ENCODE results near the gene MAGI1. TPM values are rescaled to one million over a fixed set of nuclear protein-coding genes. Genes with fewer than 3 reads are reported as not detected.

The MAGI1 gene
- total RNA-seq, 1 experiment from 2014 or later = 38.6 TPM

DNA sequence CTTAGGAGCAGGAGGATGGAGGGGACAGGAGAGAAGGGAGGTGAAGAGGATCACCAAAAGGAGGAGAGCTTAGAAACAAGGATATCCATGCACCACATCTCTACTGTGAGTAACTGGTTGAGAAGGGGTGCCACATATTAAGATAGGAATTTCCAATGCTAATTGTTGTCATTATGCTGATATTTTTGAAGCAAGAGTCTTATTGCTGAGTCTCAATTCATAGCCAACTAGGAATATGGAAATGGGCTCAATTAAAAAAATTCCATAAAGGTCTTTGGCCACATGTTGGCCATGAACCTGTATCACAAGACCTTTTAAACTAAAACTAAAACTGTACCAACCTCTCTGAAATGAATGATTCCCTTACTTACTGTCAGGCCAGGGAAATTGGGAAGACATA lies 642.6 kb downstream of the MAGI1 start:
- TF ChIP-seq EGR1 (IDR thresholded peaks at IDR 0.05; ENCODE audit: low read depth) = no peak
- TF ChIP-seq FOSL1 (IDR thresholded peaks at IDR 0.05; ENCODE audit: low read depth) = no peak
- TF ChIP-seq RAD21 (IDR thresholded peaks at IDR 0.05; ENCODE audit: low read depth) = no peak
- Histone ChIP-seq H4K20me1 (ENCODE audit: insufficient read depth) (no peaks in the 10 kb centered on the region), H3K79me2 (ENCODE audit: insufficient read depth, low read length) (no peaks in the 10 kb centered on the region), H3K27ac (ENCODE audit: low read depth, low read length) (no peak overlapping the region), H3K36me3 (ENCODE audit: control insufficient read depth in 1 of 2, insufficient read depth in 2 of 2, low read length in 2 of 2) (no peaks in the 10 kb centered on the region), H3K27me3 (ENCODE audit: insufficient read depth, low read length) (no peaks in the 10 kb centered on the region), H3K4me3 (replicated peaks in 1 of 2; ENCODE audit: low read depth in 1 of 2, low read length in 2 of 2) (no peak overlapping the region), H3K4me1 (ENCODE audit: control insufficient read depth in 1 of 2, insufficient read depth in 2 of 2, low read length in 2 of 2) (no peaks in the 10 kb centered on the region), H3K9ac (ENCODE audit: low read length) (no peak overlapping the region), H3K9me2 (ENCODE audit: insufficient read depth) (no peaks in the 10 kb centered on the region), H2AFZ (ENCODE audit: low read depth, low read length, poor library complexity, severe bottlenecking) (no peak overlapping the region), H3K4me2 (ENCODE audit: low read length) (no peak overlapping the region), H3K9me3 (ENCODE audit: control insufficient read depth in 1 of 2, insufficient read depth in 1 of 2, low read depth in 1 of 2, low read length in 2 of 2) (no peaks in the 10 kb centered on the region)
- ATAC-seq (no peak), DNase-seq (ENCODE audit: low read depth, low spot score) (no peak)
- CTCF ChIA-PET = no interaction called here
- POLR2A ChIA-PET = no interaction called here
- RAD21 ChIA-PET (ENCODE audit: low non-redundant PET in 1 of 2, low total read pairs in 2 of 2, uncharacterized antibody in 2 of 2, unreplicated experiment in 2 of 2) = no interaction called here
- BruUV-seq (replicated peaks) = no TSS peak
- intact Hi-C loops (cut with micrococcal nuclease) = no loop called here

DNA sequence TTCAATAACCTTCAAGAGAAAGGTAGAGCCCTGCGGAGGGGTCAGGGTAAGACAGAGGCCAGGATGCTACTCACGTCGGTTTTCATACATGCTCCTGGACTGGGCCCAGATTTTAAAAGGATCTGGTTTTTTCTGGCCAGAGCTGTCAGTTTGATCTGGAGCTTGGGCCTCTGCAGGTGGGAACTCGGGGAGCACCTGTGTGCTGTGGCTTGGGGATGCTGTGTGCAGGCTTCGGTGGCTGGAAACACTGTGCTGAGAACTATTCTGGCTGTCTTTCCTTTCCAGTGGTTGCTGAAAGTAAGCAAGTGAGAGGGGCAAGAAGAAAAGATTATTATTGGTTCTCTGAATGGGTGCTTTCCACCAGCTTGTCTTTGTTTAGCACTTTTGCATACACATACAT lies 647.6 kb downstream of the MAGI1 start:
- Histone ChIP-seq H4K20me1 (ENCODE audit: insufficient read depth) (no peaks in the 10 kb centered on the region), H3K79me2 (ENCODE audit: insufficient read depth, low read length) (no peaks in the 10 kb centered on the region), H3K27me3 (ENCODE audit: insufficient read depth, low read length) (no peaks in the 10 kb centered on the region), H3K4me2 (ENCODE audit: low read length) (no peak overlapping the region), H2AFZ (ENCODE audit: low read depth, low read length, poor library complexity, severe bottlenecking) (no peak overlapping the region), H3K4me1 (ENCODE audit: control insufficient read depth in 1 of 2, insufficient read depth in 2 of 2, low read length in 2 of 2) (no peaks in the 10 kb centered on the region), H3K27ac (ENCODE audit: low read depth, low read length) (no peak overlapping the region), H3K4me3 (replicated peaks in 1 of 2; ENCODE audit: low read depth in 1 of 2, low read length in 2 of 2) (no peak overlapping the region), H3K36me3 (ENCODE audit: control insufficient read depth in 1 of 2, insufficient read depth in 2 of 2, low read length in 2 of 2) (0 out of 4 replicates have a peak, but pooled peaks cover 0 to 2% of the 10 kb centered on the region in 2 experiments), H3K9ac (ENCODE audit: low read length) (no peak overlapping the region), H3K9me3 (ENCODE audit: control insufficient read depth in 1 of 2, insufficient read depth in 1 of 2, low read depth in 1 of 2, low read length in 2 of 2) (no peaks in the 10 kb centered on the region), H3K9me2 (ENCODE audit: insufficient read depth) (no peaks in the 10 kb centered on the region)
- no peak for DNase-seq (ENCODE audit: low read depth, low spot score)
- intact Hi-C loops (cut with micrococcal nuclease) = no loop called here
- no peak for ATAC-seq
- RAD21 ChIA-PET (ENCODE audit: low non-redundant PET in 1 of 2, low total read pairs in 2 of 2, uncharacterized antibody in 2 of 2, unreplicated experiment in 2 of 2) = no interaction called here
- CTCF ChIA-PET = no interaction called here
- POLR2A ChIA-PET = no interaction called here
- no TSS peak for BruUV-seq (replicated peaks)
- TF ChIP-seq, protein P1, sequence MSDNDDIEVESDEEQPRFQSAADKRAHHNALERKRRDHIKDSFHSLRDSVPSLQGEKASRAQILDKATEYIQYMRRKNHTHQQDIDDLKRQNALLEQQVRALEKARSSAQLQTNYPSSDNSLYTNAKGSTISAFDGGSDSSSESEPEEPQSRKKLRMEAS (IDR thresholded peaks at IDR 0.05) = no peak
- no peak for TF ChIP-seq JUND (IDR thresholded peaks at IDR 0.05)
- TF ChIP-seq SP1 (IDR thresholded peaks at IDR 0.05; ENCODE audit: low read depth) = no peak
- no peak for TF ChIP-seq CTCF (IDR thresholded peaks at IDR 0.05 in 2 of 3, conservative IDR thresholded peaks at IDR 0.05 in 1 of 3; ENCODE audit: borderline replicate concordance in 1 of 3, insufficient read depth in 1 of 3, low read depth in 2 of 3, low read length in 2 of 3)
- no peak for TF ChIP-seq EZH2 (IDR thresholded peaks at IDR 0.05)
- TF ChIP-seq, protein P2, sequence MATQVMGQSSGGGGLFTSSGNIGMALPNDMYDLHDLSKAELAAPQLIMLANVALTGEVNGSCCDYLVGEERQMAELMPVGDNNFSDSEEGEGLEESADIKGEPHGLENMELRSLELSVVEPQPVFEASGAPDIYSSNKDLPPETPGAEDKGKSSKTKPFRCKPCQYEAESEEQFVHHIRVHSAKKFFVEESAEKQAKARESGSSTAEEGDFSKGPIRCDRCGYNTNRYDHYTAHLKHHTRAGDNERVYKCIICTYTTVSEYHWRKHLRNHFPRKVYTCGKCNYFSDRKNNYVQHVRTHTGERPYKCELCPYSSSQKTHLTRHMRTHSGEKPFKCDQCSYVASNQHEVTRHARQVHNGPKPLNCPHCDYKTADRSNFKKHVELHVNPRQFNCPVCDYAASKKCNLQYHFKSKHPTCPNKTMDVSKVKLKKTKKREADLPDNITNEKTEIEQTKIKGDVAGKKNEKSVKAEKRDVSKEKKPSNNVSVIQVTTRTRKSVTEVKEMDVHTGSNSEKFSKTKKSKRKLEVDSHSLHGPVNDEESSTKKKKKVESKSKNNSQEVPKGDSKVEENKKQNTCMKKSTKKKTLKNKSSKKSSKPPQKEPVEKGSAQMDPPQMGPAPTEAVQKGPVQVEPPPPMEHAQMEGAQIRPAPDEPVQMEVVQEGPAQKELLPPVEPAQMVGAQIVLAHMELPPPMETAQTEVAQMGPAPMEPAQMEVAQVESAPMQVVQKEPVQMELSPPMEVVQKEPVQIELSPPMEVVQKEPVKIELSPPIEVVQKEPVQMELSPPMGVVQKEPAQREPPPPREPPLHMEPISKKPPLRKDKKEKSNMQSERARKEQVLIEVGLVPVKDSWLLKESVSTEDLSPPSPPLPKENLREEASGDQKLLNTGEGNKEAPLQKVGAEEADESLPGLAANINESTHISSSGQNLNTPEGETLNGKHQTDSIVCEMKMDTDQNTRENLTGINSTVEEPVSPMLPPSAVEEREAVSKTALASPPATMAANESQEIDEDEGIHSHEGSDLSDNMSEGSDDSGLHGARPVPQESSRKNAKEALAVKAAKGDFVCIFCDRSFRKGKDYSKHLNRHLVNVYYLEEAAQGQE (IDR thresholded peaks at IDR 0.05; ENCODE audit: low read depth) = no peak
- TF ChIP-seq CEBPB (IDR thresholded peaks at IDR 0.05; ENCODE audit: low read depth) = no peak
- no peak for TF ChIP-seq EGR1 (IDR thresholded peaks at IDR 0.05; ENCODE audit: low read depth)
- no peak for TF ChIP-seq ATF3 (IDR thresholded peaks at IDR 0.05)
- no peak for TF ChIP-seq ELF1 (IDR thresholded peaks at IDR 0.05; ENCODE audit: borderline replicate concordance, low read depth)
